Measurements from ENCODE around the gene NAALAD2.
"Not testable (repeated sequence)": the region's sequence is repeated elsewhere in the genome, so short reads cannot be mapped to it uniquely, and the experiment has no call there.

The NAALAD2 gene

GRCh38 chr11:90235526-90235925, 101.1 kb downstream of the NAALAD2 start:
- Histone ChIP-seq H3K4me2 (ENCODE audit: low read depth, low read length, poor library complexity, severe bottlenecking) (no peak overlapping the region), H3K9ac (ENCODE audit: low read length) (no peak overlapping the region)

GRCh38 chr11:90237004-90237403, 102.5 kb downstream of the NAALAD2 start:
- no peaks in the 10 kb centered on the region for H4K20me1 ChIP-seq (ENCODE audit: low read depth, low read length)
- no peak overlapping the region for H3K4me2 ChIP-seq (ENCODE audit: low read depth, low read length, poor library complexity, severe bottlenecking)
- no peak overlapping the region for H3K4me3 ChIP-seq (ENCODE audit: insufficient read depth, low read length, poor library complexity, severe bottlenecking)
- no peaks in the 10 kb centered on the region for H3K36me3 ChIP-seq (ENCODE audit: low read length)
- no peaks in the 10 kb centered on the region for H3K9me3 ChIP-seq (ENCODE audit: insufficient read depth, low read length)
- H3K27me3 ChIP-seq (ENCODE audit: low read length) = no peaks in the 10 kb centered on the region
- no peaks in the 10 kb centered on the region for H3K9me2 ChIP-seq (replicated peaks; ENCODE audit: insufficient read depth, low read length)
- H3F3A ChIP-seq (ENCODE audit: insufficient read depth) = no peaks in the 10 kb centered on the region
- TF ChIP-seq CTCF (IDR thresholded peaks at IDR 0.05; ENCODE audit: insufficient read depth, low read length, poor library complexity, severe bottlenecking) = no peak
- TF ChIP-seq EZH2phosphoT487 (conservative IDR thresholded peaks at IDR 0.05; ENCODE audit: low read length) = no peak
- no peak overlapping the region for H3K9ac ChIP-seq (ENCODE audit: low read length)
- no peaks in the 10 kb centered on the region for H3K79me2 ChIP-seq (ENCODE audit: insufficient read depth, low read length)
- no peak overlapping the region for H3K27ac ChIP-seq (ENCODE audit: low read depth, low read length)
- H2AFZ ChIP-seq (ENCODE audit: low read depth, low read length, severe bottlenecking) = no peak overlapping the region

More at GRCh38 chr11:90235526-90235925, 101.1 kb downstream of the NAALAD2 start:
- Histone ChIP-seq H3K9me3 (ENCODE audit: insufficient read depth, low read length) (no peaks in the 10 kb centered on the region), H3K79me2 (ENCODE audit: insufficient read depth, low read length) (no peaks in the 10 kb centered on the region), H3K27ac (ENCODE audit: low read depth, low read length) (no peak overlapping the region), H3F3A (ENCODE audit: insufficient read depth) (no peaks in the 10 kb centered on the region), H2AFZ (ENCODE audit: low read depth, low read length, severe bottlenecking) (no peak overlapping the region), H3K36me3 (ENCODE audit: low read length) (no peaks in the 10 kb centered on the region), H3K9me2 (replicated peaks; ENCODE audit: insufficient read depth, low read length) (no peaks in the 10 kb centered on the region), H3K4me3 (ENCODE audit: insufficient read depth, low read length, poor library complexity, severe bottlenecking) (no peak overlapping the region), H3K27me3 (ENCODE audit: low read length) (no peaks in the 10 kb centered on the region), H4K20me1 (ENCODE audit: low read depth, low read length) (no peaks in the 10 kb centered on the region)
- TF ChIP-seq CTCF (IDR thresholded peaks at IDR 0.05; ENCODE audit: insufficient read depth, low read length, poor library complexity, severe bottlenecking) (no peak), EZH2phosphoT487 (conservative IDR thresholded peaks at IDR 0.05; ENCODE audit: low read length) (no peak)

DNA sequence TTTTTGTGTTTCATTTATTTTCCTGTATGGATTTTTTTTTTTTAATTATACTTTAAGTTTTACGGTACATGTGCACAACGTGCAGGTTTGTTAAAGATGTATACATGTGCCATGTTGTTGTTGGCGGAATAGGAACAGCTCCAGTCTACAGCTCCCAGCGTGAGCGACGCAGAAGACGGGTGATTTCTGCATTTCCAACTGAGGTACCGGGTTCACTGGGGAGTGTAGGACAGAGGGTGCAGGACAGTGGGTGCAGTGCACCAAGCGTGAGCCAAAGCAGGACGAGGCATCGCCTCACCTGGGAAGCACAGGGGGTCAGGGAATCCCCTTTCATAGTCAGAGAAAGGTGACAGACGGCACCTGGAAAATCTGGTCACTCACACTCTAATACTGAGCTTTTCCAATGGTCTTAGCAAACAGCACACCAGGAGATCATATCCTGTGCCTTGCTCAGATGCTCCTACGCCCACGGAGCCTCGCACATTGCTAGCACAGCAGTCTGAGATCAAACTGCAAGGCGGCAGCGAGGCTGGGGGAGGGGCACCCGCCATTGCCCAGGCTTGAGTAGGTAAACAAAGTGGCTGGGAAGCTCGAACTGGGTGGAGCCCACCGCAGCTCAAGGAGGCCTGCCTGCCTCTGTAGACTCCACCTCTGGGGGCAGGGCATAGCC, 105.6 kb downstream of the NAALAD2 start:
- not testable (repeated sequence) for H3K4me2 ChIP-seq (ENCODE audit: low read depth, low read length, poor library complexity, severe bottlenecking); H3K4me3 ChIP-seq (ENCODE audit: insufficient read depth, low read length, poor library complexity, severe bottlenecking); H3K27ac ChIP-seq (ENCODE audit: low read depth, low read length)

DNA sequence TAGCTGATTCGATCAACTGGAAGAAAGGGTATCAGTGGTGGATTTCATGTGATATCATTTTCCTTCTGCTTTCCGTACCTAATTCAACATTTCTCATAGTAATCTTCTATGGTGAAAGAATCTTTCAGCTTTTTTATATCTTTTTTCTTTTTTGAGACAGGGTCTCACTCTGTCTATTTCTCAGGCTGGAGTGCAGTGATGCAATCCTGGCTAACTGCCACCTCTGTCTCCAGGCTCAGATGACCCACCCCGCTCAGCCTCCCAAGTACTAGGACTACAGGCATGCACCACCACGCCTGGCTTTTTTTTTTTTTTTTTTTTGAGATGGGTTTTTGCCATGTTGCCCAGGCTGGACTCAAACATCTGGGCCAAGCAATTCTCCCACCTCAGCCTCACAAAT, 107.0 kb downstream of the NAALAD2 start:
- no peak overlapping the region for H3K9ac ChIP-seq (ENCODE audit: low read length)
- H3F3A ChIP-seq (ENCODE audit: insufficient read depth) = no peaks in the 10 kb centered on the region
- no peak overlapping the region for H3K27ac ChIP-seq (ENCODE audit: low read depth, low read length)
- H3K4me3 ChIP-seq (ENCODE audit: insufficient read depth, low read length, poor library complexity, severe bottlenecking) = no peak overlapping the region
- no peaks in the 10 kb centered on the region for H3K36me3 ChIP-seq (ENCODE audit: low read length)
- no peaks in the 10 kb centered on the region for H3K27me3 ChIP-seq (ENCODE audit: low read length)
- no peaks in the 10 kb centered on the region for H4K20me1 ChIP-seq (ENCODE audit: low read depth, low read length)
- H3K9me3 ChIP-seq (ENCODE audit: insufficient read depth, low read length) = no peaks in the 10 kb centered on the region
- no peaks in the 10 kb centered on the region for H3K9me2 ChIP-seq (replicated peaks; ENCODE audit: insufficient read depth, low read length)
- H3K79me2 ChIP-seq (ENCODE audit: insufficient read depth, low read length) = no peaks in the 10 kb centered on the region
- H3K4me2 ChIP-seq (ENCODE audit: low read depth, low read length, poor library complexity, severe bottlenecking) = no peak overlapping the region
- no peak overlapping the region for H2AFZ ChIP-seq (ENCODE audit: low read depth, low read length, severe bottlenecking)
- TF ChIP-seq EZH2phosphoT487 (conservative IDR thresholded peaks at IDR 0.05; ENCODE audit: low read length) (no peak), CTCF (IDR thresholded peaks at IDR 0.05; ENCODE audit: insufficient read depth, low read length, poor library complexity, severe bottlenecking) (no peak)

More for the DNA sequence above, 105.6 kb downstream of the NAALAD2 start:
- H3K36me3 ChIP-seq (ENCODE audit: low read length); H3K9ac ChIP-seq (ENCODE audit: low read length); H3K79me2 ChIP-seq (ENCODE audit: insufficient read depth, low read length); H3K27me3 ChIP-seq (ENCODE audit: low read length); H4K20me1 ChIP-seq (ENCODE audit: low read depth, low read length); H3K9me3 ChIP-seq (ENCODE audit: insufficient read depth, low read length); H2AFZ ChIP-seq (ENCODE audit: low read depth, low read length, severe bottlenecking); H3F3A ChIP-seq (ENCODE audit: insufficient read depth); H3K9me2 ChIP-seq (replicated peaks; ENCODE audit: insufficient read depth, low read length): not testable (repeated sequence)
